NCI-H526 treated with DMSO at 0.1 percent for 48 hours (cell line): ENCODE data around the gene OR10G8.

Source experiments
- DNase-seq: peaks from one replicate; lab custom pipeline; 2025; lab: John Stamatoyannopoulos, UW

Gene OR10G8

DNA sequence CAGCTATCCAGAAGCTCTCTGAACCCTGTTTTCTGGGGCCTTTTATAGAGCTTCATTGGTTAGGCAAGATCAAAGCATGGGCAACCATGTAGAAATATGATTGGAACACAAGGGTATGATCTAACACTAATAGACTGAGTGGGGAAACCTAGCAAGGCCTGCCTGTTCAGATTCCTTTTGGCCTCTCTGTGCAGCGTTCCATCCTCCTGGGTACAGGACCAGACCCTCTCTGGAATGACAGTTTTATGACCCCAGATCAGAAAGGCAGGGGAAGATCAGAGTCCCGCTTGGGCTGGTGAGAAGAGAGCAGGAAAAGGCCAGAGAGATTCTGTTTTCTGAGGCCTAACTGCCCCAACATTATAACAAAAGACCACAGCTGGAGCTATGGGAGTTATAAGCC lies 52.0 kb downstream of the OR10G8 start:
- DNase-seq: no peak

DNA sequence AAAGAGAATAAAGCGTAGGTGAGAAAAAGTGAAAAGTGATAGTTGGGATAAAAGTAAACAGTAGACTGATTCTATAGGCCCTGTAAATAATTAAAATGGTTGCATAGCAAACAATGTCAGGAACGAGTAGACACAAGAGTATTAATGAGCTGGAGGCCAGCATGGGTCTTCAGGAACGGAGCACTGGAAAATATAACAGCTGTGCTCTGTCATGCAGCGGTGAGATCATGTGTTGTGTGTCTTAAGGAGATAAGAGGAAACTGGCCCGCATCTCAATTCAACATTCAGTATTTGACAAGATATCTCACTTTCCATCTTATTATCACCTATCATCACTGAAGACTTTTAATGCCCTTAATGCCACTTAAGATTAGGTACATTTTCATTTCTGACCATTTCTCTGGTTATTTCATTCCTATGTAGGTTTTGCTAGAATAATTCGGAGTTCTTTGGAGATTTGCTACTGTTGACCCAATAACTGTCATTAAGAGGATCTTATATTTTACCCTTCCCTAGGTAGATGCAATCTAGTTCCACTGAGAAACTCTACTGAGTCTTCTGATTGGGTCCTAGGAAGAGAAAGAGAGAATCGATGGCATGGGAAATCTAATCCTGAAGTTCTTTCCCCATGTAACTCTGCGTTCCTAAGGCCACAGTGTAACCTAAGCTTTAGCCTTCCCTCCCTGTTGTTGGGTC lies 53.2 kb downstream of the OR10G8 start:
- no peak for DNase-seq
